NCI-H345 treated with DMSO at 0.1 percent for 48 hours (cell line): ENCODE data around the gene ALDH1L1.

Experiments used
- DNase-seq: peaks from one replicate; lab custom pipeline; 2025; ENCODE audit not compliant: unreplicated experiment; lab: John Stamatoyannopoulos, UW

ALDH1L1 gene

DNA sequence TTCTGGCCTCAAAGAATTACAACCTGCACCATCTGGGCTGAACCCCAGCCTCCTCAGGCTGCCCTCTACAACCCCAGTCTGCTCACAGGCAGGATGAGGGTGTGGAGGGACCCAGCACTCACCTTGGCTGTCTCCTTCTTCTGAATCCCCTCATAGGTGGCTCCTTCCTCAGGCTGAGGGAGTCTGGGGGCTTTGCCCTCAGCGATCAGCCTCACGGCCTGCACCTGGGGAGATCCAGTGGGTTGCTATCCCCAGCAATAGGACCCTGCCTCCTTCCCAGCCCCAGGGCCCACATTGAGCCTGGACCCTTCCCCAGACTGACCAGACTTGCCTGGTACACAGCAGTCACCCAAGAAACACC, 25.1 kb downstream of the ALDH1L1 start:
- DNase-seq: no peak

DNA sequence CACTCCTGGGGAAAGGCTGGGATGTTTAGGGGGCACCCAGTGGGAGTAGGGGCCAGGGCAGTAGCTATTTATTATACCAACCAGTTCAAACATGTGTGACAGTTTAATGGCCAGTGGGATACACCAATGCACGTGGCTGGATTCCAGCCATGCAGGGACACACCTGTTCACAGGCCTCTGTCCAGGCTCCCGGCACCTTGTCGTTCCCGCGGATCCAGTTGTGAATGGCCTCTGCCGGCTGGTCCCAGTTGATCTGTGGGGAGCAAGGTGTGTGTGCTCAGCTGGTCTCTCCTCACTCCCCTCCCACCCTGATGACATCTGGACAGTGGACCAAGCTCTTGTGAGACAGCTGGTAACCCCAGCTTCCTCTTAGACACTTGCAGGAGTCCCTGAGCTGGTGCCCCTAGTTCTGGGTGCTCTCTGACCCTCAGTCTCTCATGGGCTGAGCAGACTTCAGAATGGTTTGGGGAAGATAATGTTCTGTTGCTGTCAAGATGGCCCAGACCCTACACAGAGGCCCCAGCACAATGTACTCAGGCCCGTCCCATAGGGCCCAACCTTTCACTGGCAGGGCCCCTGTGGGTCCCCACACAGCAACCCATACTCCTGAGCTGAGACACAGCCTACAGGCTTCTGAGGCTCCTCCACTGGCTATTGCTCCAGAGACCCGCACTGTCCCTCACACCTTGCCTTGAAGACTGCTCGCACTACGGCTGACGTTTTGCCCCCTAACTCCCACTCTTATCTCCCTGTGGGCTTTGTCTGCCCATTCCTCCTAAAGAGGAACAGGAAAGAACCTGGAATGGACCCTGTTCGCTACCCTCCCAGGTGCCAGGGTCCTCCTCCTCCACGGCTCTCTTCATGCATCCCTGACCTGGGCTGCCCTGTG, 25.8 kb downstream of the ALDH1L1 start:
- no peak for DNase-seq

DNA sequence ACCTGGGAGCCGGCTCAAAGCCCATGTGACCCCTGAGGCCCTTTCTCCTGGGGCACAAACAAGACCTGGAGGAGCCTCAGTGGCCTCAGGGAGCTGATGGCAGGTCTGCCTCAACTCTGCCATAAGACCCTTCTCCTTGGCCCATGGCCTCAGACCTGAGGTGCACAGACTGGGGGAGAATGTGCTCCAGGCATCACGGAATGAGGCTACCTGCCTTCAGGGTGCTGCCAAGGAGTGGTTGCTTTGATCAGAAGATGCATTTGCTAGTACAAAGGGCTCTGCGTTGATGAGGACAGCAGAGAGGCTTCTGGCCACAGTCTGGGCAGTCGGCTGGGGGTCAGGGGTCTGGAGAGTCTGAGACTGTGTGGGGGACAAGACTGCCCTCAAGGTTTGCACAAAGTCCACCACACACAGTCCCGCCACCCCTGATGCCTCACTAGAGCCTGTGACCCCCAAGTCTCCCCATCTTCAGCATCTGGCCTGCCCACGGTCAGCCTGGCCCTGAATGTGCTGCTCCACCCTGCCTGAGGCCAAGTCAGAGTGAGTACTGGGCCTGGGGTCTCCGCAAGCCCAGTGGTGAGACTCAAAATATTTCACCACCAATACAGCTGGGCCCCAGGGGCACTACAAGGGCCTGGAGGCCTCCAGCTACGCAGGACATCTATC, 26.6 kb downstream of the ALDH1L1 start:
- no peak for DNase-seq

DNA sequence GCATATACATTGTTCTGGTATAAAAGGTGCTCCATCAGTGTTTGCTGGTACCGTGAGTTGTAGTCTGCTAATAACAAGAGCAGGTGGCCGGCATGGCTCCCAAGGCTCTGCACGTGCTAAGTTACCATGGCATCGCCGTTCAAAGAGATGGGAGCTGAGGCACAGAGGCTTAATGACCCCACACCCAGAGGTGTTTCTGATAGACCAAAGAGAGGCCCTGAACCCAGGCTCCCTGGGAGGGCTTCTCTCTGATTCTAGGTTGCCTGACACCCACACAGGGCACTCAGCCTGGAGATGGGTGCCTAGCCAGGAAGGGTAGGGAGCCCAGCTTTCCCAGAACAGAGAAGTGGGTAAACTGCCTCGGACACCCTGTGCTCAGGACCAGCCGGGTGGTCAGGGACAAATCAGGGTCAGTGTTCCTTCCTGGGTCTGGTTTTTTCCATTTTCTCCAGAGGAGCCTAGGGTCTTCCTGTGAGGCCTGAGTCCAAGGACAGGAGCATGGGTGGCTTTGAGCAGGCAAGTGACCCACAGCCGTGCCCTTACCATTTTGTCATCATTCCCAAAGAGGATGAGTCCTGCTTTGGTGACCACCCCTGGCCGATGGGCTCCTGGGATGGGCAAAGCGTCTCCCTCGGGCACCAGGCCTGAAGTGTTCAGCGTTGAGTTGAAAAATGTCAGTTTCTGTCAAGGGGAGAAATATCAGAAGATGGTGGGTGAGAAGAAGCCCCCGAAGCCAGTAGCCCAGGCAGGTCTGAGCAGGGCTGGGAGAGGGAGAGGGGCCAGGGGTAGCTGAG, 27.3 kb downstream of the ALDH1L1 start:
- DNase-seq: no peak

DNA sequence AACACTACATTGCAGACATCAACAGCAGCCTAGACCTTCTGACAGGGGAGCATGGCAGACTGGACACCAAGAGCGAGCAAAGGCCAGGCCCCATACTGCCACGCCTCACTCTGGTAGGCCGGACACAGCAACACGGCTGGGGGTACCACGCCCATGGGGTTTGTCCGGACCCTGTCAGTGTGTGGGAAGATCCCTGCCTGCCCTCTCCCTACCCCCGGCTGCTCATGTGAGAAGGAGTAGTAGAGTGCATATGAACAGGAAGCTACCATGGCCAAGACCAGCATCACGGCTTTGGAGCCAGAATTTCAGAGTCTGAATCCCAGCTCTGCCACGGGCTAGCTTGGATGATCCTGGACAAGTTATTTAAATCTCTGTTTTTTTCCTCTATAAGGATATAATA, 27.9 kb downstream of the ALDH1L1 start:
- no peak for DNase-seq

DNA sequence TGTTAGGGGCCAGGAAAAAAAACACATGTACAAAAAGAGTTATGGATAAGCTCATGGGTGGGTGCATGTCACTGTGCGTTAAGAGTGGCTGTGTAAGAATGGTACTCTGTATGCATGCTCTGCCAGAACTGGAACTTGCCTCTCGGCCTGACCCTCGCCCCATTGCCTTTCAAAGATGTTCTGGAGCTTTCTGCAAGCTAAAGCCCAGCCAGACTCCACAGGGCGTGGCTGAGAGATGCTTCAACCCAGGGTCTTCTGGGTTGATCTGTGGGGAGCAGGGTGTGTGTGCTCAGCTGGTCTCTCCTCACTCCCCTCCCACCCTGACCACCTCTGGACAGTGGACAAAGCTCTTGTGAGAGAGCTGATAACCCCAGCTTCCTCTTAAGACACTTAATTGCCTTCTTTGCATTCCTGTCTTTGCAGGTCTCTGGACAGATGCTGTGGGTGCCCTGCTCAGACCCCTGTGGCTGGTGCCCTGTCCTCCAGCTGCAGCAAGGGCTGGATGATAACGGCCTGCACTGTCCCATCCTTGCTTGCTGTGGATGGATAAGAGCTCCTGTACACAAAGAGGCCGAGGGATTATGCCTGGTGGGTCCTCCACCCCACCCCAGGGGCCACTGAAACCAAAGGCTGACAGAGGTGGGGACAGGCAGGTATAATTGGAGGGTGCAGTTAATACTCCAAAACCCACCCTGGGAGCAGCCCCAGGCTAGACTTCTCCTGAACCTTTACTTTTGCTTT, 28.7 kb downstream of the ALDH1L1 start:
- no peak for DNase-seq

DNA sequence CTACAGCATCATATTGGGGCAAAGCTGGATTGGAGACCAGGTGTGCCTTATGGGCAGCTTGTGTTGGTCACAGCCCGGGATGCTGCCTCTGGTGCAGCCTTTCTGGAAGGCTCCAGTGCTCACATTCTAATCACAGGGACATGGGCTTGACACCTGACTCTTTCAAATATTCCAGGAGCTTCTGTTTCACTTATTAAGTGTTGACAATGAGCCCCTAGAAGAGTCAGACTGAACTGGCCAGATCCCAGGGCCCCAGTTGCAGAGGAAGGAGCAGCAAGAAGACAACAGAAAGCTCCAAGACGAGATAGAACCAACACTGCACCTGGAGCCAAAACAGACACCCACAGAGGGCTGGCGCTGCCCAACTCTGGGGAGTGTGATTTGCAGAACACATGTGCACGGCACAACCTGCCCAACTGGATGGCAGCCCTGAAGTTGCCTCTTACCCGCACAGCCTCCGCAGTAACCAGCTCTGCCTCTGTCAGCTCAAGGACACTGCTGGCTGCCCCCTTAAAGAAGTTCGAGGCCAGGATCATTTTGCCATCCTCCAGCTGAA, 30.3 kb downstream of the ALDH1L1 start:
- DNase-seq: no peak

DNA sequence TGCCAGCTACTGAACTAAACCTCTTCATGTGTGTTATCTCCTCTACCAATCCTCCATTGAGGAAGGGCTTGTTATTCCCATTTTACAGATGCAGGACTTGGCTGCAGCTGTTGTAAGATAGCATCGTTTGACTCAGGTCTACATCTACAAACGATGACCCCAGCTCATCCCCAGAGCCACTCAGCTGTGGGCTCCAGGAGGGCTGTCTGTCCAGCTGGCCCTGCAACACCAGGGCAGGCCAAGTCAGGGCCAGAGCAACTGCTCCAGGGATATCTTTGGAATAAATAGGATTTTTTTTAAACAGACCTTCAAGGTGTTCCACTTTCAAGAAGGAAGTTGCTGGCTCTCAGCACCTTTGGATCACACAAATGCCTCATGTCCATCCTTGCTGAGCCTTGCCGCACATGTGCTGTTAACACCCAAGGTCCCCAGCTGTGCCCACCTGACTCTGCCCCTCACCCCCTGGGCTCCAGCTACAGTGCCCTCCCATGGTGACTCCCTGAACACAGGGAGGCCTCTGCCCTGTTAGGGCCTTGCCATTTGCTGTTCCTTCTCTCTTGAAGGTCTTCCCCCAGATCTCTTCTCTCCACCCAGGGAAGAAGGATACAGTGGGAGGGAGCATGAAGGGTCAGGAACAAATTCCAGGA, 31.0 kb downstream of the ALDH1L1 start:
- no peak for DNase-seq

DNA sequence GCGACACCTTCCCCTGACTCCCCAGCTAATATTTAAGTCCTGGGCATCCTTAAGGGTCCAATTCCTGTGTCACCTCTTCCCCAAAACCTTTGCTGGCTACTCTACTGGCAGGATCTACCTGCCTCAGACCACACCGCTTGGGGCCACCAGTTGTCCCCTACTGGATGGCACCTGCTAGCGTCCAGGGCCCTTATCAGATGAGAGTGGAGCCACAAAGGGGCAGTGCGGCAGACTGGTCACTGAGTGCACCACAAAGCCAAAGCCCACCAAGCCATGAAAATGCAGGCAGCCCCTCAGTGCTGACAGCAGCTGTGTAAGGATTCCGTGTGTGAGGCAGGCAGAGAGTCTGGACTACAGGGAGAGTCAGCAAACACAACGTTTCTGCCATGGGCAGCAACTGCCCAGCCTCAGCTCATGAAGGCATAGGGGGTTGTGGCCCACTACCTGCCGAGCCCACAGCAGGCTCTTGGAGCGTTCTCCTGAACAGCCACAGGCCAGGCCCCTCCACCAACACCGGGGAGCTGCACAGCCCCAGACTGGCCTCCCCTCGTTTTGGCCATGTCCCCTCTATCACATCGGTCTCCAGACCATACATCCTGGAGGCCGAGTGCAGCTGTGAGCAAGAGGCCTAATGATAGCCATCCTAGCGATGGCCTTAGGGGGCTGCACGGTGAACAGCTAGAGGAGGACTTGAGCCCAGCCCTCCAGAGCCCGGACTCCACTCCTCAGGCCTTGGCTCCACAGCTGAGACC, 32.3 kb downstream of the ALDH1L1 start:
- DNase-seq: no peak

DNA sequence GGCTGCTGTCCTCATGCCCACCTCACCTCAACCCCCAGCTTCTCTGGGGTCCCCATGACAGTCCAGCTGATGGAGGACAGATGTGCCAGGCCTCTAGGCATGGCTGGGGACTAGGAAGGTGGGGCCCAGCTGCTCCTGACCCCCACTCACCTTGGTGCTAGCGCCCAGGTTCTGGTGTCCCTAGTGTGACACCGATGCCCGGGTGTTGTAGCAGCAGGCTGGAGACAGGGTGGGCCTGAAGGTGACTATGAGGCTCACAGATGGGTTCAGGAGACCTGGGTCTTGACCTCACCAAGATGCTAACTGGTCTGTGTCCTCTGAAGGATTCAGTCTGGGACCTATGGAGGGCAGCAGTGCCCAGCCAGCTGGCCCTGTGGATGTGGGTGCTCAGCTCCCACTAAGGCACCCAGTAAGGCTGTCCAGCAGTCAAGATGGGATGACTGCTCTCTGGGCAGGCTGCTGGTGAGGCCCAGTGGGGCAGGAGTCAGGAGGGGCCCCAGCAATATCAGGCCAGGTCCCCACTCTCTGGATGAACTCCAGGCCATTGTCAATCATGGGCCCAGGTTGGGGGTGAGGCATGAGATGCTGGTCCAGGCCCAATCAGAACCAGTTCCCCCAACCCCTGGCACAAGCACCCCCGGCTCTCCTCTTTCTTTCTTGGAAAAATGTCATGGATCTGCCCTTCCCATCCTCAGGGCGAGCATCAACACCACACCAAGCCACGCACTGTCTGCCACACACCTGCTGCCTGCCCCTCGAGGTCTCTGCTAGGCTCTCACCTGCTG, 33.0 kb downstream of the ALDH1L1 start:
- DNase-seq: no peak

DNA sequence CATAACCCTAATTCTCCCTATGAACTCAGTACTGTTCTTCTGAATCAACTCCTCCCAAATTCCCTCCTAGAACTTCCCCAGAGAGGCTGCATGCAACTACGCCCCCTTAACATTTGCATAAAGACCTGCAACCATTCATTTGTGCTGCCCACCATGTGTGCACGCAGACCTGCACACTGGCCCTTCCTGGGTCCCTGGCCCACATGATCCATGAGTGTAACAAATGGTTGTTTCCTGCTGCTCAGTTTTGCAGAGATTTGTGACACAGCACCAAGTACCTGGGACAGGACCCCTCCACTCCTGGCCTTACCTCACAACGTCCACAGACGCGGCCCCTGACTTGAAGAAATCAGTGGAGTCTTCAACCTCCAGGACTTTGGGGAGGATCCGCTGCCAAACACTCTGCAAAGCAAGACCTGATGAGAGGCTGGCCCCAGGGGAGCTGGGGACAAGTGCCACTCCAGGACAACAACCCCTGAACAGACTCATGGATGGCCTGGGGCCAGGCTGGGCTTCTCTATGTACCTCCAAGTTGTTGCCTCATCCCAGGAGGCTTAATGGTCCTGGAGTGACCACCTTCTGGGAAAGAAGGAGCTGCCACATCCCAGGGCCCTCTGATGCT, 33.8 kb downstream of the ALDH1L1 start:
- no peak for DNase-seq

DNA sequence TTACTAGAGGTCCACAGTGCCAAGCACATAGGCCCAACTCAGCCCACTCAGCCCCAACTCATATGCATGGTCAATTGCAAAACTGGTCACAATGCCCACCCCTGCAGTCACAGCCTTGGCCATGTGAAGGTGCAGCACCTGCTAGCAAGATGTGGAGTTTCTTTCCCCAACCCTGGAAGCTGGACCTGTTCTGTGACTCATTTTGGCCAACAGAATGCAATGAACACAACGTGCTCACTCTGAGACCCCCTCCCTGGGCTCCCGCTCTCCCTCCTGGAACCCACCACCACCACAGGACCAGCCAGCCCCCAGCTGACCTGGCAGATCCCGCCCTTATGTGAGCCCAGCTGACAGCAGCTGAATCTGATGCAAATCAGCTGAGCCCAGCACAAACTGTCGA, 34.4 kb downstream of the ALDH1L1 start:
- DNase-seq: no peak

DNA sequence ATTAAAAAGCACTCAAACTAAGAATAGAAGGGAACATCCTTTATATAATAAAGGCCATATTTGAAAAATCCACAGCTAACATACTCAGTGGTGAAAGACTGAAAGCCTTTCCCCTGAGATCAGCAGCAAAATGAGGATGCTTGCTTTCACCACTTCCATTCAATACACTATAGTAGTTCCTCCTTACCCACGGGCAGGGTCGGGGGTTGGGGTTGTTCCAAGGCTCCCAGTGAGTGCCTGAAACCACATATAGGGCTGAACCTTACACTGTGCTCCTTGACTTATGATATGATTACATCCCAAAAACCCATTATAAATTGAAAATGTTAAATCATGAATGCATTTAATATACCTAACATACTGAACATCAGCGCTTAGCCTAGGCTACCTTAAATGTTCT, 37.7 kb downstream of the ALDH1L1 start:
- DNase-seq: no peak

DNA sequence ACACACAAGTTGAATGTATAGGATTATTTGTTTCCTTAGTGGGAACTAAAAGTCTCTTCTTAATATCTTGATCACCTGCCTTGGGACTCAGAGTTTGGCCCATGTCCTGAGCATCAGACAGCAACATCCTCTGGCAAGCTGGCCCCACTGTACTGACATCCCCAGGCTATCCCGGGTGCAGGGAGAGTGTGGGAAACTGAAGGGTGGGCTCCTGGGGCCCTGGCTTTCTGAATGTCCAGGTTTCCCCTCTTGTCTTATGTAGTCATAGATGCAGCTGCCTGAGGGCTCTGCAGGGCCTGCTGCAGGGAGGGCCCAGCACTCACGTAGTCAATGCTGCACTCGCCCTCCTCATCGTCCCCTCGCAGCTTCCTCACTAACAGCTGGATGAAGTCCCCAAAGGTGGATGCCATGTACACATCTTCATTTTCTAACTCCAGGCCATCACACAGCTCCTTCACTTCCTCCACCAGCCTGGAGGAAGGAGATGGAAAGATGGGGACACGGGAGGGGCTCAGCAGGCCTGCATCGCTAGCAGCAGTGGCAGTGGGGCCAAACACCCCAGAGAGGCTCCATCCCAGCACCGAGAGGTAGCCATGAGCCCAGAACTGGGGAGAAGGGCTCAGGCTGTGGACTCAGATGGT, 42.8 kb downstream of the ALDH1L1 start:
- DNase-seq: no peak

DNA sequence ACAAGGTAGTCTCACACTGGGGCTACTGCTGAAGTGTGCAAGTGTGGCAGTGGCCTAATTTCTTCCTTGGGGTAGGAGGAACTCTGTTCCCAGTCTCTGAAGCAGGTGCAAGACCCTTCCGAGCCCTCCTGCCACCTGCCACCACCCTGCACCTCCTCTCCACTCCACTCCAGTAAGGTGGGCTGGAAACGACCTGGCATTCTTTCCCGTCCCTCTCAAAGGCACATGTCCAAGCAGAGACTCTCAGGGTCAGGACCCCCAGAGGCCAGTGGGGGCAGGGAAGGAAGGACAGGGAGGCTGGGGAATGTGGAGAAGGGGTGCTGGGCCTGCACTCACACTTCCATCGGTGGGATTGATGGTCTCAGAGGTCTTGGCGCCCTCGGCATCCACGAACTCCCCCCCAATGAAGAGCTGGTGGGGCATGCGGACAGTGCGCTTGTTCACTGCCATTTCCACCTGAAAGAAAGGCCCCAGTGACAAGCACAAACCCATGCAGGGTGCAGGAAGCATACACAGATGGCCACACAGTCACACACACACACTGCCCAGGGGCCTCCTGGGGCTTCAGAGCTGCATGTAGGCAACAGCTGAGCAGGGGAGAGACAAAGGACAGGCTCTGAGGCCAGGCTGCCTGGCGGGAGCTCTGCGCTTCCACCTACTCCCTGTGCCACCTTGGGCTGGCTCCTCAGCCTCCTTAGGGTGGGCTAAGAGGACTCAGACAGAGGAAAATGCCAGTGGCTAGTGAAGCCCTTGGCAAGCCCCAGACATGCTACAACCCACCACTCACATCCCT, 43.8 kb downstream of the ALDH1L1 start:
- DNase-seq: no peak

DNA sequence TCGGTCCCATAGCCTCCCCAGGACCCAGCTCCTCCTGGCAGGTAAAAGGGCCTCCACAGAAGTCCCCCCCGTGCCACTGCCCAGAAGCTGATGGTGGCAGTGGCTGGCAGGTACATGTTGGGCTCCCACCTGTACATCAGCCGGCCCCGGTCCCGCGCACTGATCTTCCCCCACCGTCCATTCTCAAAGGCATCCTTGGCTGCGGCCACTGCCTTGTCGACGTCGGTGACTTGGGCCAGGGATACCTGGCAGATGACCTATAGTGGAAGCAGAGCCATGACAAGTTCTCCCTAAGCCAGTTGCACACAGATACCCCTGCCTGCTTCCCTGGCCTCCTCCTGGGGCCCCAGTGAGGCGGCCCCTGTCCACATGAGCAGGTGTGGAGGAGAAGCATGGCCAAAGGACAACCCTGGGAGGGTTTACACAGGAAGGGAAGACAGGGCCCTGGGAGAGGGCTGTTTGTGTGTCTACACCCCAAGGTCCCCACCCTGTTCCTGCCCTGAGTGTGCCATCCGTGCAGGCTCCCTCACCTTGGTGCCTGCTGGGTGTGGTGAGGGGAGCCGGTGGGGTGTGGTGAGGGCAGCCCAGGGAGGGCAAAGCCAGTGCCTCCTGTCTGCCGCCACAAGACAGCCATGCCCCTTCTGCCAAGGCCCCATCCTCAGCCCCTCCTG, 44.8 kb downstream of the ALDH1L1 start:
- no peak for DNase-seq

DNA sequence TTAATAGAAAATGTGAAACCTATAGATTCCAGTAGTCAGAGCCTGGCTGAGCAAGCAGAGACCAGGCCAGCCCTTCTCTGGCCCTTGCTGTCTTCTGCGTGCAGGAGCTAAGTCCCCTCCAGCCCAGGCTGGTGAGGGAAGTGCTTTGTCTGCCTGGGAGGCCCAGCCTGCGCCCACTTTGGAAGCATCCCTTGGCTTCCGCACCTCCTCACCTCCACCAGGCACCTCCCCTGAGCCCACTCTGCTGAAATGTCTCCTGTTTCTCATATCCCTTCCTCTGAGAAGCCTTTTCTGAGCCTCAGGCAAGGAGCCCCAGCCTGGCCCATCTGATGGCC, 45.3 kb downstream of the ALDH1L1 start:
- no peak for DNase-seq
